GDM1 (cell line): Measurements from ENCODE around the gene ATP10A.

ENCODE experiments used
- DNase-seq: peaks from one replicate; lab custom pipeline; 2025; lab: John Stamatoyannopoulos, UW

Gene ATP10A

GRCh38 chr15:25716414-25717126, 146.6 kb downstream of the ATP10A start:
- no peak for DNase-seq

GRCh38 chr15:25715536-25716413, 147.4 kb downstream of the ATP10A start:
- DNase-seq: no peak

GRCh38 chr15:25714538-25714840, 148.6 kb downstream of the ATP10A start:
- no peak for DNase-seq

GRCh38 chr15:25713736-25714537, 149.2 kb downstream of the ATP10A start:
- DNase-seq: no peak

GRCh38 chr15:25712961-25713355, 150.2 kb downstream of the ATP10A start:
- no peak for DNase-seq

GRCh38 chr15:25712192-25712960, 150.8 kb downstream of the ATP10A start:
- DNase-seq: no peak

GRCh38 chr15:25711691-25712090, 151.4 kb downstream of the ATP10A start:
- DNase-seq: no peak

- no peak for DNase-seq
Measured at GRCh38 chr15:25711164-25711563, 152.0 kb downstream of the ATP10A start.

GRCh38 chr15:25710184-25710583, 152.9 kb downstream of the ATP10A start:
- no peak for DNase-seq

- DNase-seq: no peak
Measured at GRCh38 chr15:25709437-25710159, 153.5 kb downstream of the ATP10A start.

GRCh38 chr15:25708391-25708790, 154.7 kb downstream of the ATP10A start:
- no peak for DNase-seq

- DNase-seq: no peak
Measured at GRCh38 chr15:25707656-25708365, 155.3 kb downstream of the ATP10A start.

- no peak for DNase-seq
Measured at GRCh38 chr15:25706176-25706955, 156.8 kb downstream of the ATP10A start.

GRCh38 chr15:25705433-25706115, 157.6 kb downstream of the ATP10A start:
- no peak for DNase-seq

GRCh38 chr15:25703726-25704125, 159.4 kb downstream of the ATP10A start:
- DNase-seq: no peak

GRCh38 chr15:25701721-25702465, 161.2 kb downstream of the ATP10A start:
- no peak for DNase-seq

- no peak for DNase-seq
Measured at GRCh38 chr15:25700916-25701315, 162.2 kb downstream of the ATP10A start.

GRCh38 chr15:25697586-25697985, 165.5 kb downstream of the ATP10A start:
- DNase-seq: no peak
